ENCODE measurements around the gene ANKRD1.
"Not testable (repeated sequence)": the region's sequence is repeated elsewhere in the genome, so short reads cannot be mapped to it uniquely, and the experiment has no call there.

The ANKRD1 gene

DNA sequence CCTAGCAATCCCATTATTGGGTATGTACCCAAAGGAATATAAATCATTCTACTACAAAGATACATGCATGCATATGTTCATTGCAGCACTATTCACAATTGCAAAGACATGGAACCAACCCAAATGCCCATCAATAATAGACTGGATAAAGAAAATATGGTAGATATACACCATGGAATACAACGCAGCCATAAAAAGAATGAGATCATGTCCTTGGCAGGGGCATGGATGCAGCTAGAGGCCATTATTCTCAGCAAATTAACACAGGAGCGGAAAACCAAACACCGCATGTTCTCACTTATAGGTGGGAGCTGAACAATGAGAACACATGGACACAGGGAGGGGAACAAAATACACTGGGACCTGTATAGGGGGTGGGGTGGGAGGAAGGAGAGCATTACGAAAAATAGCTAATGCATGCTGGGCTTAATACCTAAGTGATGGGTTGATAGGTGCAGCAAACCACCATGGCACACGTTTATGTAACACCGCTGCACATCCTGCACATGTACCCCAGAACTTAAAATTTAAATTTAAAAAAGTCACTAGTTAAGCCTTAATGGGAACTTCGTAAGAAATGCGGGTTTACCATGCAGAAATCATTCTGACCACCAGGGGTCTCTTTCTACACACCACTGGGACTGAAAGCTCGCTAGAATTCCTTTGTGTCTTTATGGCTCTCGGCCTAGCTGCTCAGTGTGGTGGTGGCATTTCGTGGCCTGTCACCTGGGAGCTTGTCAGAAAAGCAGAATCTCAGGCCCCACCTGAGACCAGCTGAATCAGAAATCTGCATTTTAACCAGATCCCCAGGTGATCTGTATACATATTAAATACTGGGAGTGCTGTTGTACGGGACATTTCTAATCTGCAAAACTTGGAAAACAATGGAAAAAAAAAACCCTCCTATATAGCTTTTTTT, 9.5 kb downstream of the ANKRD1 start:
- DNase-seq, result peak; percentile 65

DNA sequence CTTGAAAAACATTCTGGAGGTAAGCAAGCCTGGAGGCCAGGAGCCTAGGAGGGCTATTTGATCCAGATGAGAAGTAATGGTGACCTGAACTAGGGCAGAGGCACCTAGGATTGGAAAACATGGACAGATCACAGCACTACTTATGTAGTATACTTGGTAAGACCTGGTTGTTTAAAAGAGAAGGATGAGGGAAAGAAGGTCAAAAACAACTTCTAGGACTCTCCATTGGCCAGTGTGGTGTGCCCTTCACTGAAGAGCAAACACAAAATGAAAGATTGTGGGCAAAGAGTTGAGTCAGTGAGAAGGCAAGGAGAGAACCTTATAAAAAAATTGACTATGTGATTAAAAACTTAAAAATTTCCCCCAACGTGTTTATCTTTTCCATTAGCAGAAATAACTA, 14.3 kb downstream of the ANKRD1 start:
- no peak for DNase-seq

DNA sequence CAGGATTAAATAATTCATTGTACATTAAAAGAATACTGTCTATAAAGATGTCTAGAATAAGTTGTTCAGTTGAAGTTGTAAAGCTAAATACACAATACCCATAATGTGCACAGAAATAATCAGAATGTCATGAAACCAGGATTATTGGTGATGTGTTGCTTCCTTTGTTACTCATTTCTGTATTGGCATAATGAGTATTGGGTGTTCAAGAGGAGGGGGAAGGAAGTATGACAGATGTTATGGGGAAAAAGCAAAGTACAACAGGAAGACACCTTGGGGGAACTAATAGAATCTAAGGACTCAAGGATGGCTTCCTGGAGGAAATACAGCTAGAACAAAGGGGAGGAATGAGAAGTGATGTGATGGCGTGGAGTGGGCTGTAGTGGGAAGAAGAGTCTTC, 15.0 kb downstream of the ANKRD1 start:
- no peak for DNase-seq

DNA sequence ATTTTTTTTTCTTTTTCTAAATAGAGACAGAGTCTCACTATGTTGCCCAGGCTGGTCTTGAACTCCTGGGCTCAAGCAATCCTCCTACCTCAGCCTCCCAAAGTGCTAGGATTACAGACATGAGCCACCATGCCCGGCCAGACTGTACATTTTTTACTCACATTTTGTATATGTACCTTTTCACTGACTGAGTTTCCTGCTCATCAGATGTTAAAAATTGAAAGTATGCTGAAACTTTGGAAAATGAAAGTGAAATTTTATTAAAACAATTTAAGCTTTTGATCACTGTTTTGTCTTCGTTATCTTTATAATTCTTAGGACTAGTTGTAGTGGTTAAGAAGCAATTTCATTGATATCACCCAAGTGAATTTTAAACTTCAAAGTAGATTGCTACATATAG, 24.0 kb downstream of the ANKRD1 start:
- not testable (repeated sequence) for DNase-seq

DNA sequence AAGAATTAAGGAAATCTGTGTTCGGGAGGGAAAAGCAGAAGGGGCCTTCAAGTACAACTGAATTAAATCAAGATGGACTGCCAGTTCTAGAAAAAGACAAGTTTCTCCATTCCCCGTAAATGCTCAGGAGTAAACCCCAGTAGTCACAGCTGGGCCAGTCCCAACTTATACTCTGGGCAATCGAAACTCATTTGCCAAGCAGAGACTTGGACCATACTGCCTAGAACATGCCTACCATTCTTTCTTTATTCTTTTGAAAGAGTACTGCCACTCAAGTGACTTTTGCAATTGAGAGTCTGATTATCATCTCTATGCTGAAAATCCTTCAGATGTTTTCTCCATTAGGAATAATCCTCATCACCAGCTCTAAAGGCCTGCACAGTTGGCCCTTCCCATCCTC, 27.7 kb downstream of the ANKRD1 start:
- DNase-seq, result no peak

DNA sequence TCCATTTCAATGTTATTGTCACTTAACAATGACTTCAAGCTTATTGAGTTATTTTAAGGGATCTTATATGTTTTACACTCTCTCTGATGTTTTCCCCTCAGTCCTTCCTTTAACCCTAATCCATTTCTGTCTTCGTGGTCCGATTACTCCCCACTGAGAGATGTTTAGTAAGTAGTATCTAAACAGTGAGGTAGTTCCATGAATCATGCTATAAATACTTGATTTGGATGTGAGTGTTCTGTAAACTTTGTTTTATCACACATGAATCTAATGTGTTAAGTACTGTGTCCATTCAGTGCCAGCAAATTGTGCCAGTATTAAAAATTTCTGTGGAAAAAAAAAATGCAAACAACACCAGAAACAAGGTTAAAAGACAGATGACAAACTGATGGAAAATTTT, 30.5 kb downstream of the ANKRD1 start:
- DNase-seq, result no peak

DNA sequence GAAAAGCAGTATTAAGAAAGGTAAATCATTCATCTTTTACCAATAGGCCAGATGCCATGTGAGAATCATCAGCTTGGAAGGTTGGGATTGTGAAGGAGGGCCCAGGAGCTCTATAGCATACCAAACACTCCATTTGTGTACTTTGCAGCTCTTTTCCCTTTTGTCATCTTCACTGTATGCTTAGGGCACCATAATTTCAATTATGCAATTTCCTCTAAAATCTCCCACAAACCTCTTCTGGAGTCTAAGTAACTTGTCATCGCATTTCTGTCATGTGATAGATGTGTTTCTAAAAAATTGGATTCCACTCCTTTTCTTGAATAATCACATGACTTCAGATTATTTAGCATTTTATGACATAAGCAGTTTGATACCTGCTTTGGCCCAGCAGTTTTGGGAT, 31.3 kb downstream of the ANKRD1 start:
- DNase-seq, result no peak

DNA sequence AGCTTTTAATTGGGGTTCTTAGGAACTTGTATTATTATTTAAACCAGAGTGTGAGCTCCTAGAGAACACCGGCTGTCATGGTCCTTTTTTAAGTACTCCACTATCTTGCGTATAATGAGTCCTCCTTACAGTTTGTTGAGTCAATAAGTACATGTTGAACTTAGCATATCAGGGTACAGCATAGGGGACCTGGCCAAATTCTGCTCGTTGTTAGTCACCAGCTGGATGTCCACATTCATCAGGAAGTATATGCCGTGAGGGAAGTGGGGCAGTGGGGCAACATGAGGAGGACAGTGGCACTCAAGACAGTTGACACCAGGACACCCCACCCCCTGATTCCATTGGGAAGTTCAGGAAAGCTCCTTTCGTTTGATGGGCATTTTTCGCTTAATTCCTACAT, 32.5 kb downstream of the ANKRD1 start:
- no peak for DNase-seq

DNA sequence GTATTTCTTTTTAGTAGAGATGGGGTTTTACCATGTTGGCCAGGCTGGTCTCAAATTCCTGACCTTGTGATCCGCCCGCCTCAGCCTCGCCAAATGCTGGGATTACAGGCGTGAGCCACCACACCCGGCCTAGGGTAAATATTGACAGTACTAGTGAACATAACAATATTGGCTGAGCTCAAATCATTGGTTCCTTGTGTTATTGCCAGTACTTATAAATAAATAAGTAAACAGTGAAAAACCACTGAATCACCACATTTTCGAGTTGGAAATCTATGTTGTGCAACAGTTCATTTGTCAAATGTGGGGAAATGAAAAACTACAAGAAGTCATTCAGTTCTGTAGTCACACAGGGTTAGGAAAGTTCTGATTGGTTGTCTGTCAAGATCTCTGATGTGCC, 33.3 kb downstream of the ANKRD1 start:
- DNase-seq, result no peak

DNA sequence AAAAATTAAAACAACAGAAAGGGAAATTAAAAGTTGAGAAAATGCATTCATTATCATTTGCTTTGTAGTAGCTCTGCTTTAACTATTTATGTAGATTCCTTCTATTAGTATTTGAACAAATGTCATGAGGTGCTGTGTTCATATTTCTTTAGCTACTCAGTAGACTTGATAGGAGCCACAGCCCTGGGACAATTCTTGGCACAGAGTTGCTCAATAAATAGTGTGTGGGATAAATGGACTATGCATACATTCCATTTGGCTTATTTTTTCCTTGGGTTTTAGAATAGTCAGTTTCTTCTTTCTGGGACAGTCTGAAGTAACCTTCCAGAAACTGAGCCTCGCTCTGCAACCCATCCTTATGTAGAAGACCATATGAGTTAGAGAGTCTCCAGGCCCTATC, 35.7 kb downstream of the ANKRD1 start:
- no peak for DNase-seq

DNA sequence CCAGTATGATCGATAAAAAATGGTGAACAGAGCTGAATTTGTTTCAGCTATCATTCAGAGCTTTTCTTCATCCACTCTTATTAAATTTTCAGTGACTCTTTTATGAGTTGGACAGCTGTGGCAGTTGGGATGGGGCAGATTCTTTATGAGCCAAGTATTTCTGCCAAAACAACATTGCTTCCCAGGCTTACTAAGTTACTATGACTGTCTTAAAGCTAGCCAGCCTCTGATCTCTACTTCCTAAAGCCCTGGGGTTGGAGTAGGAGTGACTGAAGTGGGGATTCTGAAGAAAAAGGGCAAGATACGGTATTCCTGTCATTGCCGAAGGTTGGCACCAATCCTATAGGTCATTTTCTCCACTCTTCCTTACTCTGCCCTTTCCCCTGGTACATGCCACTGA, 36.5 kb downstream of the ANKRD1 start:
- no peak for DNase-seq

DNA sequence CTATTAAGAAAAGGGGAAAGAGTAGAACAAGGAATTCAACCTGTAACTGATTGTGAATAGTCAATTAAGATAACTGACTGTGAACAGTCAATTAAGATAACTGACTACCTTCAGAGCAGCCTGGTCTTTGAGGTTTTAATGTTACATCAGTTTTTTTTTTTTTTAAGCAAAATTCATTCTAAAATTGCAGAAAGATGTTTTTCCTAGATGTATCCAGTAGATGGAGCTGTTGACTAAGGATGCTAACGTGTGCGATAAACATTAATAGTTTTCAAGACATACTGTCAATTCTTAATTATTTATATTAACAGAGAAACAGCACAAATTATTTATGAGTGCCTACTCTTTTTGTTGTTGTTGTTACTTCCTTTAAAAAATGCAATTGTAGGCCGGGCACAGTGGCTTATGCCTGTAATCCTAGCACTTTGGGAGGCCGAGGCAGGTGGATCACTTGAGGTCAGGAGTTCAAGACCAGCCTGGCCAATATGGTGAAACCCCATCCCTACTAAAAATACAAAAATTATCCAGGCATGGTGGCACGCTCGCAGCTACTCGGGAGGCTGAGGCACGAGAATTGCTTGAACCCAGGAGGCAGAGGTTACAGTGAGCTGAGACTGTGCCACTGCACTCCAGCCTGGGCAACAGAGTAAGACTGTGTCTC, 40.7 kb downstream of the ANKRD1 start:
- peak; percentile 54 for DNase-seq

DNA sequence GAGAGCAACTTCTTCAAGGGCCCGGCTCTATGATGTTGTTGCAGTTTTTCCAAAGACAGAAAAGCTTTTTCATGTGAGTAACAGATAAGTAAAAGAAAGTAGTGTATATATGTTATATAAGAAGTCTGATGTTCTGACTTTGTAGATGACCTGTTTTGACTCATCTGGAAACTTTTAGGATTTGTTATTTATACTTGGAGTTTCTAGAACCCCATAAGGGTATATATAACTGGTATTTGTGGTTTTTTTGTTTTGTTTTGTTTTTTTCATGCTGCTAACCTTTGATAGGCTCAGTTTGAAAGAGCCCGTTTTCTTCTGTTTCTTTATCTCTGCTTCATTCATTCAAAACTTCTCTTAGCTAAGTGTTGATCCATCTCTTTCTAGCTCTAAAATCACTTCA, 41.8 kb downstream of the ANKRD1 start:
- no peak for DNase-seq

DNA sequence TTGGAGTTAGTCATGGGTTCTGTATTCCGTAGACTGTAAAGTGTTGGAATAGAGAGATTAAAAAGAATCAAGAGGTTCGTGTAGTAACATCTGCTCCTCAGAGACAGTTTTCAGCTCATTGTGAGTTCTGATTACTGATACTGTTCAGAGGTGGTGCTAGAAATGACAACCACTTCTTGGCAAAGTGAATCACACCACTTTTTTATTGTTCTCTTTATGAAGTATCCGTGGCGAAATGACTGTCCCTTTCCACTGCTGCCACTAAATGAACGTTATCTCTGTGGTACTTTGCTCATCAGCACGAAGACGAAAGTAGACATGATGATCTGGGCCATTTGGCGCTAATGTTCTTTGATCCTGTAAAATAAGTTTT, 48.3 kb downstream of the ANKRD1 start:
- no peak for DNase-seq

DNA sequence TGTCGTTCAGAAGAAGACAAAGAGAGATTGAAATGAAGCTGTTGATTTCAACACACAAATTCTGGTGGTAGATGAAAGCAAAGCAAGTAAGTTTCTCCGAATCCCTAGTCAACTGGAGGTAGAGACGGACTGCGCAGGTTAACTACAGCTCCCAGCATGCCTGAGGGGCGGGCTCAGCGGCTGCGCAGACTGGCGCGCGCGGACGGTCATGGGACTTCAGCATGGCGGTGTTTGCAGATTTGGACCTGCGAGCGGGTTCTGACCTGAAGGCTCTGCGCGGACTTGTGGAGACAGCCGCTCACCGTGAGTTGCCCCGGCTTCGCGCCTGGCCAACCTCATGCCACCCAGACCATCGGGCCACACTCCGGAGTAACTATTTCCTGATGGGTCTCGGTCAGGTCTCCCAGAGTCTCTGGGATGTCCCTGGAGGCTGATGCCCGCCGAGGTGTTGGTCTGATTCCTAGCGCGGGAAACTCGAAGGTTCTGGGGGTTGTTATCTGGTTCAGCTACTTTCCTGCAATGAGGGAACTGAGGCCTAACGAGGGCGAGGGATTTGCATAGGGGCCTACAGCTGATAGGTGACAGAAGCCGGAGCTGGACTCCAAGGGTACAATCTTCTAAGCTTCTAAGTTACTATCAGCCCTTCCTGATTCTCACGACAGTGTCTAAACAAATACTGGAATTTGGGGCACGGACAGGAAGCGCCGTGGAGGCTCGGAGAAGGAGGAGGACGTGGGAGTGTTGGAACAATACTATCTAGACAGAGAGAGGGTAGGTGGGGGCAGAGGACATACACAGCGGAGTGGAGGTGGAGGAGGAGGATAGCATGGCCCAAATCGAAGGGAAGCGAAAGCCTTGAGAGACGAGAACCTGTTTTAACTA, 48.9 kb downstream of the ANKRD1 start, which contains the start of gene RPP30:
Gene RPP30, plus strand, starts transcription at position 209 of the 882 bp plus-strand sequence. Its CDS starts 13 bp downstream, at position 222.
- peak; percentile 82 for DNase-seq

DNA sequence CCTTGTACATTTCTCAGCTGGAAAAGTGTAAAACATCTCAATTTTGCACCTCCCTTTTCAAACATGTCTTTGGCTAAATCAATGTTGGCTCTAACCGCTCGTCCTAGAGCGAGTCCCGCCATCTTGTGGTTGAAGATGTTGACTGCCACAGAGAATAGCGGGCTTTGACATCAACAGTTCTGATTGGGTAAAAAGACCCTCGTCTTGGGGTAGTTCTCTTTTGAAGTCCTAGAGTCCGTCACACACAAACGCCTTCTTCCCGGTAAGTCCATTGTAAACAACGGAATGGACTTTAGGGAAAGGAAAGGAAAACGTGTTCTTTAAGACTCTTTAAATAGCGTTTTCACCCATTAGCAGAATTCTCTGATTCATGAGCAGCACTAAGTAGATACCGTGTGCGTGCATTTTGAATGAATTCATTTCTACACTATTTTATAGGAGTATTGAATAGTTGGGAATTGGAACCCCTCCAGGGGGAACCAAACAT, 49.6 kb downstream of the ANKRD1 start:
- peak; percentile 62 for DNase-seq

DNA sequence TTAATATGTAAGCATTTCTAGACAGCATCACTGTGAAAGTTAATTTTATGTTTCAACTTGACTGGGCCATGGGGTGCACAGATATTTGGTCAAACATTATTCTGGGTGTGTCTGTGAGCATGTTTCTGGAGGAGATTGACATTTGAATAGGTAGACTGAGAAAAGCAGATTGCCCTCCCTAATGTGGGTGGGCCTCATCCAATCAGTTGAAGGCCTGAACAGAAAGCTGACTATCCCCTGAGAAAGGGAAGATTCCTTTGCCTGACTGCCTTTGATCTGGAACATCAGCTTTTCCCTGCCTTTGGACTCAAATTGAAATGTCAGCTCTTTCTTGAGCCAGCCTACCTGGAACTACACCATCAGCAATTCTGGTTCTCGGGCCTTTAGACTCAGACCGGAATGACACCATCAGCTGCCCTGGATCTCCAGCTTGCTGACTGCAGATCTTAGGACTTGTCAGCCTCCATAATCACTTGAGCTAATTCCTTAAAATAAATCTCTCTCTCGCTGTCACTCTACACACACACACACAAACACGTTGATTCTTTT, 54.8 kb downstream of the ANKRD1 start:
- DNase-seq, result no peak

DNA sequence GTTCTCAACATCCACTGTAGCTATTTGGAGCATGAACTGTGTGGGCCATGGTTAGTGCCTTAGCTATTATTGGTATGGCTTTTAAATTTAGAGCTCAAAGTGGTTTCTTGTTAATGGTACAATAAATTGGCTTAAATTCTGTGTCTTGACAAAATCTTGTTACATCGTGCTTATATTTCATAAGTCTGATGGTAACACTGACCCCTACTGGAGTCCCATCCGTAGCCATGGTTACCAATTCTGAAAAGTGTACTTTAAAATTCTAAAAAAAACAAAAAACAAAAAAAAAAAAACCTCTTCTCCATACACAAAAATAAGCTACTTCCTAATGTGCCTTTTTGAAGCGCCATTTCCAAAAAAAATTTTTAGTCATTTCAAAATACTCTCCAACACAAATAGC, 55.5 kb downstream of the ANKRD1 start:
- peak; percentile 20 for DNase-seq

DNA sequence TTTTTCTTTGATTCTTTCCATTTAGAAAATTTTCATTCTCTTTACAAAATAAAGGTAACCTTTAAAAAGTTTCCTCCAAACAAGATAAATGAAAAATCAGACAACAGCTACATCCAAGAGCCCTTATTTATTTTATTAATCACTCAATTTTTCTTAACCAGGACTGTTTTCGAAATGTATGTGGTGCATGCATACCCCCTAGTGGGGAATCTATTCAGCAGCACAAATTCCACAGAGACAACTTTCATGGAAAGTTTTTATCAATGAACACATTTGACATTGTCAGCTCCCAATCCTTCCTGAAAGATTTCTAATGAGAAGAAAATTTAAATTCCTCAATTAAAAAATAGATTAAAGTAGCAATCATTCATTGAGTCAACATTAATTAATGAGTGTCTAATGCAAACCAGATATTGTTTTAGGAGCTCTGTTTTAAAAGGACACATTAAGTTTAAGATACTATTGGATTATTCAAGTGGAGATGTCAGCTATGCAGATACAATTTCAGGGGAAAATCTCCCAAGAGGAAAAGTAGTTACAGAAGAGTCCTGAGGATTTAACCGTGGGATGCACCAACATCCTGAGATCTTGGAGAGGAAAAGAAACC, 57.9 kb downstream of the ANKRD1 start:
- peak; percentile 32 for DNase-seq
